GM23338 (cell line): Measurements from ENCODE around the gene TSHZ2. TPM values are rescaled to one million over a fixed set of nuclear protein-coding genes. Genes with fewer than 3 reads are reported as not detected.

ENCODE experiments used
- ATAC-seq: fragments of 200-7000 bp; cut with Tn5 transposase; 3 replicates; pipeline ENCODE4 v1.9.1; 2020
- DNase-seq: peaks from one replicate; pipeline ENCODE4 v3.0.0-alpha.2; 2015; ENCODE audit warnings: low spot score
- H2AFZ ChIP-seq: fragments of 200-600 bp; sonication (generic); 2 replicates; pipeline ENCODE4 v1.8.0; 2016; ENCODE audit warnings: antibody characterized with exemption, mild to moderate bottlenecking, moderate library complexity
- H3F3A ChIP-seq: fragments of 200-600 bp; sonication (generic); replicated peaks from 2 replicates; pipeline ENCODE4 v1.8.0; 2017; ENCODE audit warnings: antibody characterized with exemption, mixed run types, low read depth
- H3K27ac ChIP-seq: fragments of 200-600 bp; sonication (generic); 2 replicates; pipeline ENCODE4 v1.6.1; 2016; ENCODE audit warnings: low read depth
- H3K27me3 ChIP-seq: fragments of 200-600 bp; sonication (generic); 2 replicates; pipeline ENCODE4 v1.8.0; 2016; ENCODE audit warnings: mild to moderate bottlenecking, mixed run types, moderate library complexity; ENCODE audit not compliant: insufficient read depth
- H3K36me3 ChIP-seq: fragments of 200-600 bp; sonication (generic); 2 replicates; pipeline ENCODE4 v1.8.0; 2016; ENCODE audit warnings: mild to moderate bottlenecking; ENCODE audit not compliant: insufficient read depth
- H3K4me1 ChIP-seq: fragments of 200-600 bp; sonication (generic); 2 replicates; pipeline ENCODE4 v1.8.0; 2016; ENCODE audit warnings: mild to moderate bottlenecking, moderate library complexity; ENCODE audit not compliant: insufficient read depth
- H3K4me2 ChIP-seq: fragments of 200-600 bp; sonication (generic); 2 replicates; pipeline ENCODE4 v1.7.1; 2017; ENCODE audit warnings: mixed run types
- H3K4me3 ChIP-seq: fragments of 200-600 bp; sonication (generic); 2 replicates; pipeline ENCODE4 v1.6.1; 2016; ENCODE audit warnings: mixed run types
- H3K79me2 ChIP-seq: fragments of 200-600 bp; sonication (generic); replicated peaks from 2 replicates; pipeline ENCODE4 v1.8.0; 2017; ENCODE audit warnings: mild to moderate bottlenecking; ENCODE audit not compliant: insufficient read depth
- H3K9me2 ChIP-seq: fragments of 200-600 bp; sonication (generic); 2 replicates; pipeline ENCODE4 v1.8.0; 2017; ENCODE audit not compliant: insufficient read depth
- H4K20me1 ChIP-seq: fragments of 200-600 bp; sonication (generic); replicated peaks from 2 replicates; pipeline ENCODE4 v1.8.0; 2017; ENCODE audit warnings: mild to moderate bottlenecking; ENCODE audit not compliant: insufficient read depth
- H3K27ac Mint-ChIP-seq: 2 replicates; pipeline ENCODE4 v1.8.0; 2020; ENCODE audit warnings: inconsistent platforms, mild to moderate bottlenecking, moderate library complexity, mixed read lengths
- H3K27me3 Mint-ChIP-seq: 3 replicates; pipeline ENCODE4 v1.8.0; 2022; ENCODE audit warnings: low read depth, mild to moderate bottlenecking, moderate library complexity, mixed read lengths, inconsistent platforms; ENCODE audit not compliant: insufficient read depth, poor library complexity
- H3K36me3 Mint-ChIP-seq: 3 replicates; pipeline ENCODE4 v1.8.0; 2021; ENCODE audit warnings: low read depth, mild to moderate bottlenecking, inconsistent platforms, moderate library complexity, mixed read lengths
- H3K4me1 Mint-ChIP-seq: 3 replicates; pipeline ENCODE4 v1.8.0; 2020; ENCODE audit warnings: mild to moderate bottlenecking, inconsistent platforms, mixed read lengths
- H3K4me3 Mint-ChIP-seq: 3 replicates; pipeline ENCODE4 v1.8.0; 2021; ENCODE audit warnings: moderate library complexity, mild to moderate bottlenecking, inconsistent platforms, mixed read lengths
- H3K9me3 Mint-ChIP-seq: 3 replicates; pipeline ENCODE4 v1.8.0; 2020; ENCODE audit warnings: moderate library complexity, mild to moderate bottlenecking, inconsistent platforms, mixed read lengths
- CREB1 ChIP-seq: fragments of 250-450 bp; sonication (Bioruptor Pico); IDR thresholded peaks from 2 replicates; pipeline ENCODE4 v1.5.0; 2020; ENCODE audit warnings: low read depth, mild to moderate bottlenecking, moderate library complexity
- CTCF ChIP-seq, 2 experiments: fragments of 200-600 bp in 1 of 2; sonication (generic) in 1 of 2; conservative IDR thresholded peaks; 2 replicates each; pipeline versions ENCODE4 v1.5.1 to v1.6.1; 2016 to 2017; ENCODE audit warnings: antibody characterized with exemption in 2 of 2, low read depth in 2 of 2, mild to moderate bottlenecking in 2 of 2, moderate library complexity in 1 of 2
- ETS1 ChIP-seq: IDR thresholded peaks from 2 replicates; pipeline ENCODE4 v1.6.1; 2016; ENCODE audit warnings: antibody characterized with exemption
- EZH2 ChIP-seq: fragments of 200-600 bp; sonication (generic); IDR thresholded peaks from one replicate; pipeline ENCODE4 v1.8.0; 2017; ENCODE audit warnings: antibody characterized with exemption, mild to moderate bottlenecking, low read depth; ENCODE audit not compliant: unreplicated experiment
- EZH2phosphoT487 ChIP-seq: fragments of 200-600 bp; sonication (generic); IDR thresholded peaks from one replicate; pipeline ENCODE4 v1.8.1; 2018; ENCODE audit warnings: antibody characterized with exemption; ENCODE audit not compliant: unreplicated experiment
- JUNB ChIP-seq: IDR thresholded peaks from one replicate; pipeline ENCODE4 v1.6.1; 2016; ENCODE audit warnings: antibody characterized with exemption; ENCODE audit not compliant: unreplicated experiment
- POLR2AphosphoS5 ChIP-seq: IDR thresholded peaks from 2 replicates; pipeline ENCODE4 v1.6.1; 2016; ENCODE audit warnings: antibody characterized with exemption, low read depth
- REST ChIP-seq: IDR thresholded peaks from one replicate; pipeline ENCODE4 v1.6.1; 2018; ENCODE audit warnings: antibody characterized with exemption; ENCODE audit not compliant: unreplicated experiment
- STAT1 ChIP-seq: IDR thresholded peaks from one replicate; pipeline ENCODE4 v1.6.1; 2016; ENCODE audit warnings: antibody characterized with exemption; ENCODE audit not compliant: unreplicated experiment
- ZNF114 ChIP-seq: fragments of 250-450 bp; sonication (Bioruptor Pico); IDR thresholded peaks from 2 replicates; pipeline ENCODE4 v1.5.0; 2020; ENCODE audit warnings: mild to moderate bottlenecking, moderate library complexity
- ZNF331 ChIP-seq: fragments of 250-450 bp; sonication (Bioruptor Pico); IDR thresholded peaks from 2 replicates; pipeline ENCODE4 v1.5.0; 2020; ENCODE audit warnings: low read depth, mild to moderate bottlenecking, moderate library complexity
- polyA plus RNA-seq: library from polyadenylated mRNA; unstranded; fragments of >200 nt; fragmentation: Nextera tagmentation; extraction: Ambion mirVana; gene quantifications from 2 replicates; pipeline ENCODE4 v1.2.1, GENCODE V29; 2016
- total RNA-seq: library from RNA; depleted of rRNA; stranded (reverse); fragments of >200 nt; shearing (Covaris generic); gene quantifications from 2 replicates; pipeline ENCODE4 v1.2.3, GENCODE V29; 2014

The TSHZ2 gene
- total and polyA plus RNA-seq, 2 experiments from 2014 or later: 0.49 to 1.3 TPM

GRCh38 chr20:53104884-53105283 lies 132.7 kb downstream of the TSHZ2 start:
- DNase-seq (no peak), ATAC-seq (no peak)
- Mint-ChIP-seq H3K27ac (no peak overlapping the region), H3K4me3 (no peak overlapping the region), H3K27me3 (peaks cover 2% of the 10 kb centered on the region), H3K4me1 (peaks cover 15% of the 10 kb centered on the region), H3K36me3 (no peaks in the 10 kb centered on the region), H3K9me3 (no peaks in the 10 kb centered on the region)
- no peaks in the 10 kb centered on the region for H3K4me1 ChIP-seq
- H3K27ac ChIP-seq: no peak overlapping the region
- no peak for TF ChIP-seq ZNF114 (CRISPR knock-in tag)
- no peak for TF ChIP-seq CREB1 (CRISPR knock-in tag)
- TF ChIP-seq REST: no peak
- no peak for TF ChIP-seq CTCF (conservative IDR thresholded peaks at IDR 0.05; ENCODE audit: low read depth in 2 of 2)
- TF ChIP-seq ZNF331 (CRISPR knock-in tag): no peak
- TF ChIP-seq EZH2: no peak
- no peak for TF ChIP-seq JUNB
- TF ChIP-seq STAT1: no peak
- no peak for TF ChIP-seq ETS1
- TF ChIP-seq EZH2phosphoT487: no peak
- no peak for TF ChIP-seq POLR2AphosphoS5
- no peaks in the 10 kb centered on the region for H3K27me3 ChIP-seq
- H3K4me2 ChIP-seq: no peak overlapping the region
- H3K9me2 ChIP-seq: peaks cover 8% of the 10 kb centered on the region; the same call in 1 of the 2 replicates
- no peaks in the 10 kb centered on the region for H3K36me3 ChIP-seq
- no peak overlapping the region for H2AFZ ChIP-seq
- H4K20me1 ChIP-seq: no peaks in the 10 kb centered on the region
- H3K79me2 ChIP-seq: no peaks in the 10 kb centered on the region
- no peak overlapping the region for H3K4me3 ChIP-seq
- H3F3A ChIP-seq: no peaks in the 10 kb centered on the region
